ENCODE measurements around the gene SDK1.

SDK1 gene

GRCh38 chr7:4147926-4148620, 847.0 kb downstream of the SDK1 start:
- DNase-seq (ENCODE audit: low spot score), result no peak

GRCh38 chr7:4149236-4149635, 848.2 kb downstream of the SDK1 start:
- DNase-seq (ENCODE audit: low spot score), result no peak

GRCh38 chr7:4149645-4150044, 848.6 kb downstream of the SDK1 start:
- DNase-seq (ENCODE audit: low spot score), result no peak

- no peak for DNase-seq (ENCODE audit: low spot score)
Observed at GRCh38 chr7:4150731-4151130, 849.7 kb downstream of the SDK1 start.

GRCh38 chr7:4151524-4151923, 850.5 kb downstream of the SDK1 start:
- DNase-seq (ENCODE audit: low spot score), result no peak

GRCh38 chr7:4151926-4152549, 851.0 kb downstream of the SDK1 start:
- no peak for DNase-seq (ENCODE audit: low spot score)

- DNase-seq (ENCODE audit: low spot score), result no peak
Observed at GRCh38 chr7:4154882-4155535, 854.0 kb downstream of the SDK1 start.

- DNase-seq (ENCODE audit: low spot score), result no peak
Observed at GRCh38 chr7:4156190-4156589, 855.1 kb downstream of the SDK1 start.

- DNase-seq (ENCODE audit: low spot score), result no peak
Observed at GRCh38 chr7:4157651-4158050, 856.6 kb downstream of the SDK1 start.

GRCh38 chr7:4158441-4159153, 857.5 kb downstream of the SDK1 start:
- DNase-seq (ENCODE audit: low spot score), result no peak

- no peak for DNase-seq (ENCODE audit: low spot score)
Observed at GRCh38 chr7:4159154-4159501, 858.1 kb downstream of the SDK1 start.

- DNase-seq (ENCODE audit: low spot score), result no peak
Observed at GRCh38 chr7:4159761-4160554, 858.9 kb downstream of the SDK1 start.

GRCh38 chr7:4162884-4163564, 862.0 kb downstream of the SDK1 start:
- no peak for DNase-seq (ENCODE audit: low spot score)

- no peak for DNase-seq (ENCODE audit: low spot score)
Observed at GRCh38 chr7:4163565-4164203, 862.6 kb downstream of the SDK1 start.

- DNase-seq (ENCODE audit: low spot score), result no peak
Observed at GRCh38 chr7:4164556-4164955, 863.5 kb downstream of the SDK1 start.

GRCh38 chr7:4166340-4166739, 865.3 kb downstream of the SDK1 start:
- no peak for DNase-seq (ENCODE audit: low spot score)

GRCh38 chr7:4166807-4167206, 865.8 kb downstream of the SDK1 start:
- DNase-seq (ENCODE audit: low spot score), result no peak

GRCh38 chr7:4167385-4167910, 866.4 kb downstream of the SDK1 start:
- DNase-seq (ENCODE audit: low spot score), result no peak

GRCh38 chr7:4168041-4168440, 867.0 kb downstream of the SDK1 start:
- no peak for DNase-seq (ENCODE audit: low spot score)

- DNase-seq (ENCODE audit: low spot score), result no peak
Observed at GRCh38 chr7:4168541-4168940, 867.5 kb downstream of the SDK1 start.
